ENCODE results near the gene FOCAD.

Gene FOCAD

GRCh38 chr9:21016701-21017491 is 332.8 kb downstream of the FOCAD start:
- DNase-seq (ENCODE audit: low read depth), result no peak

GRCh38 chr9:21018177-21018576 is 334.1 kb downstream of the FOCAD start:
- no peak for DNase-seq (ENCODE audit: low read depth)

- no peak for DNase-seq (ENCODE audit: low read depth)
Observed at GRCh38 chr9:21023861-21024260, 339.8 kb downstream of the FOCAD start.

- DNase-seq (ENCODE audit: low read depth), result no peak
Observed at GRCh38 chr9:21027295-21027694, 343.2 kb downstream of the FOCAD start.

- no peak for DNase-seq (ENCODE audit: low read depth)
Observed at GRCh38 chr9:21028466-21028865, 344.4 kb downstream of the FOCAD start.

- DNase-seq (ENCODE audit: low read depth), result no peak
Observed at GRCh38 chr9:21029661-21030060, 345.6 kb downstream of the FOCAD start.

- no peak for DNase-seq (ENCODE audit: low read depth)
Observed at GRCh38 chr9:21030389-21031035, 346.5 kb downstream of the FOCAD start.

- peak; percentile 27 for DNase-seq (ENCODE audit: low read depth)
Observed at GRCh38 chr9:21031091-21031807, 347.2 kb downstream of the FOCAD start, which contains the start of gene HACD4. Gene HACD4, minus strand, starts transcription at chr9:21031640. Its CDS starts 50 bp downstream, at chr9:21031590.

GRCh38 chr9:21031808-21032183 is 347.7 kb downstream of the FOCAD start:
- no peak for DNase-seq (ENCODE audit: low read depth)

GRCh38 chr9:21037278-21037677 is 353.2 kb downstream of the FOCAD start:
- DNase-seq (ENCODE audit: low read depth), result no peak

- DNase-seq (ENCODE audit: low read depth), result no peak
Observed at GRCh38 chr9:21039302-21039701, 355.2 kb downstream of the FOCAD start.

- DNase-seq (ENCODE audit: low read depth), result no peak
Observed at GRCh38 chr9:21042466-21042865, 358.4 kb downstream of the FOCAD start.

GRCh38 chr9:21043841-21044240 is 359.8 kb downstream of the FOCAD start:
- no peak for DNase-seq (ENCODE audit: low read depth)

All from activated gamma-delta T cell treated with anti-CD3 and anti-CD28 coated beads, Interleukin-2, amount 50 U/mL, for 16 hours (primary cell).